GM18507 (cell line): ENCODE data around the gene CDH24.

Experiments used
- DNase-seq: peaks from one replicate; pipeline ENCODE4 v3.0.0; 2011; ENCODE audit warnings: low read depth; ENCODE audit not compliant: insufficient read length; ENCODE audit errors: extremely low spot score
- FAIRE-seq: peaks from 2 replicates; lab custom pipeline; 2011; peaks lifted over from hg19 to GRCh38; lab: Jason Lieb, UNC

CDH24 gene

GRCh38 chr14:23047751-23048693 lies 9.3 kb downstream of the CDH24 start:
- no peak for DNase-seq
- no peak for FAIRE-seq

- FAIRE-seq (no peak), DNase-seq (no peak)
Measured at GRCh38 chr14:23047034-23047634, 10.2 kb downstream of the CDH24 start.

- DNase-seq: no peak
- no peak for FAIRE-seq
Measured at GRCh38 chr14:23045419-23046357, 11.6 kb downstream of the CDH24 start.

- FAIRE-seq (no peak), DNase-seq (no peak)
Measured at GRCh38 chr14:23044840-23045239, 12.5 kb downstream of the CDH24 start.

GRCh38 chr14:23043754-23044153 lies 13.6 kb downstream of the CDH24 start:
- no peak for DNase-seq
- FAIRE-seq: no peak

GRCh38 chr14:23043145-23043544 lies 14.2 kb downstream of the CDH24 start:
- FAIRE-seq: no peak
- DNase-seq: no peak

GRCh38 chr14:23042162-23042965 lies 15.0 kb downstream of the CDH24 start, which contains the start of gene PSMB11:
Gene PSMB11, plus strand, starts transcription at chr14:23042212. Its CDS starts 14 bp downstream, at chr14:23042226.
- DNase-seq (no peak), FAIRE-seq (no peak)

- FAIRE-seq (no peak), DNase-seq (no peak)
Measured at GRCh38 chr14:23041729-23042128, 15.6 kb downstream of the CDH24 start.

- DNase-seq: no peak
- FAIRE-seq: no peak
Measured at GRCh38 chr14:23040100-23040499, 17.2 kb downstream of the CDH24 start.

GRCh38 chr14:23035303-23036144 lies 21.8 kb downstream of the CDH24 start:
- no peak for DNase-seq
- FAIRE-seq: no peak

- DNase-seq (peak; percentile 82), FAIRE-seq (peak; percentile 95)
Measured at GRCh38 chr14:23034498-23035302, 22.6 kb downstream of the CDH24 start, which contains the start of gene PSMB5. Gene PSMB5, minus strand, starts transcription at chr14:23034900. Its CDS starts 19 bp downstream, at chr14:23034881.

- DNase-seq (no peak), FAIRE-seq (no peak)
Measured at GRCh38 chr14:23033801-23034497, 23.4 kb downstream of the CDH24 start.

GRCh38 chr14:23033251-23033727 lies 24.0 kb downstream of the CDH24 start:
- FAIRE-seq (no peak), DNase-seq (no peak)

GRCh38 chr14:23030936-23031335 lies 26.4 kb downstream of the CDH24 start:
- DNase-seq (no peak), FAIRE-seq (no peak)

- no peak for DNase-seq
- no peak for FAIRE-seq
Measured at GRCh38 chr14:23028799-23029198, 28.5 kb downstream of the CDH24 start.

- DNase-seq: no peak
- FAIRE-seq: no peak
Measured at GRCh38 chr14:23025151-23025814, 32.0 kb downstream of the CDH24 start.
